Stimulated activated CD4-positive, alpha-beta T cell treated with anti-CD3 and anti-CD28 coated beads, Interleukin-12 subunit alpha, Interleukin-12 subunit beta, amount 100 ng/mL, for 48 hours (primary cell): Measurements from ENCODE around the gene MEGF10.
"Not testable (repeated sequence)": the region's sequence is repeated elsewhere in the genome, so short reads cannot be mapped to it uniquely, and the experiment has no call there.

Experiments
- DNase-seq, 3 donors: peaks; one replicate each; pipeline ENCODE4 v3.0.0-alpha.2; 2020; ENCODE audit warnings: low read depth in 2 of 3, low spot score in 1 of 3

The MEGF10 gene

GRCh38 chr5:127290019-127290945 lies at the start of gene MEGF10:
Gene MEGF10 (plus strand): TSS chr5:127290796. CDS start chr5:127331309, 40,513 bp downstream.
- peak in 2 of 3 donors; percentile 2 to 3 for DNase-seq

- DNase-seq: no peak
These were observed 47.6 kb upstream of the MEGF10 start for GRCh38 chr5:127243011-127243410.

GRCh38 chr5:127254729-127255284 lies 35.8 kb upstream of the MEGF10 start:
- DNase-seq: no peak

GRCh38 chr5:127256886-127257597 lies 33.6 kb upstream of the MEGF10 start:
- DNase-seq: no peak

GRCh38 chr5:127260686-127261085 lies 29.9 kb upstream of the MEGF10 start:
- DNase-seq: no peak

- DNase-seq: not testable (repeated sequence)
These were observed 25.1 kb upstream of the MEGF10 start for GRCh38 chr5:127265473-127265872.

GRCh38 chr5:127268342-127268741 lies 22.3 kb upstream of the MEGF10 start:
- DNase-seq: not testable (repeated sequence)

- DNase-seq: not testable (repeated sequence)
These were observed 19.9 kb upstream of the MEGF10 start for GRCh38 chr5:127270713-127271112.

- DNase-seq: no peak
These were observed 14.9 kb upstream of the MEGF10 start for GRCh38 chr5:127275641-127276193.

- DNase-seq: no peak
These were observed 9.9 kb upstream of the MEGF10 start for GRCh38 chr5:127280491-127281220.

GRCh38 chr5:127281609-127282008 lies 9.0 kb upstream of the MEGF10 start:
- no peak for DNase-seq

- DNase-seq: no peak
These were observed 1.9 kb upstream of the MEGF10 start for GRCh38 chr5:127288676-127289075.

- no peak for DNase-seq
These were observed 524 bp downstream of the MEGF10 start for GRCh38 chr5:127290946-127291693.

- no peak for DNase-seq
These were observed 1.6 kb downstream of the MEGF10 start for GRCh38 chr5:127292030-127292735.

- DNase-seq: no peak
These were observed 2.8 kb downstream of the MEGF10 start for GRCh38 chr5:127293373-127293772.

- DNase-seq: no peak
These were observed 4.2 kb downstream of the MEGF10 start for GRCh38 chr5:127294829-127295228.

- no peak for DNase-seq
These were observed 4.9 kb downstream of the MEGF10 start for GRCh38 chr5:127295454-127295853.

GRCh38 chr5:127296321-127296720 lies 5.7 kb downstream of the MEGF10 start:
- DNase-seq: no peak

- not testable (repeated sequence) for DNase-seq
These were observed 6.3 kb downstream of the MEGF10 start for GRCh38 chr5:127296894-127297293.
